Central memory CD8-positive, alpha-beta T cell (primary cell): Measurements from ENCODE around the gene CATSPERZ.
A peak's percentile ranks its signal among the peaks of the same experiment; 100 is the strongest.

Experiments used
- ATAC-seq: fragments of 150-1000 bp; cut with Tn5 transposase; replicated peaks from 2 replicates; pipeline ENCODE4 v1.10.0; 2022; ENCODE audit warnings: mild to moderate bottlenecking, moderate FRiP score, moderate number of reproducible peaks; ENCODE audit not compliant: poor library complexity, severe bottlenecking; ENCODE audit errors: extremely low read depth
- DNase-seq, 2 donors: peaks; one replicate each; pipeline ENCODE4 v3.0.0; 2021; ENCODE audit warnings: low spot score in 2 of 2
- H3K27ac Mint-ChIP-seq: one replicate; pipeline ENCODE4 v1.8.0; 2022; ENCODE audit warnings: low read depth, mild to moderate bottlenecking, moderate library complexity, mixed read lengths
- H3K27me3 Mint-ChIP-seq: one replicate; pipeline ENCODE4 v1.8.0; 2022; ENCODE audit warnings: mixed read lengths
- H3K36me3 Mint-ChIP-seq: one replicate; pipeline ENCODE4 v1.8.0; 2022; ENCODE audit warnings: mild to moderate bottlenecking, moderate library complexity, mixed read lengths; ENCODE audit not compliant: insufficient read depth
- H3K4me1 Mint-ChIP-seq: one replicate; pipeline ENCODE4 v1.8.0; 2022; ENCODE audit warnings: mixed read lengths
- H3K4me3 Mint-ChIP-seq: one replicate; pipeline ENCODE4 v1.8.0; 2022; ENCODE audit warnings: mild to moderate bottlenecking, moderate library complexity, mixed read lengths
- H3K9me3 Mint-ChIP-seq: one replicate; pipeline ENCODE4 v1.8.0; 2022; ENCODE audit warnings: mixed read lengths

CATSPERZ gene

DNA sequence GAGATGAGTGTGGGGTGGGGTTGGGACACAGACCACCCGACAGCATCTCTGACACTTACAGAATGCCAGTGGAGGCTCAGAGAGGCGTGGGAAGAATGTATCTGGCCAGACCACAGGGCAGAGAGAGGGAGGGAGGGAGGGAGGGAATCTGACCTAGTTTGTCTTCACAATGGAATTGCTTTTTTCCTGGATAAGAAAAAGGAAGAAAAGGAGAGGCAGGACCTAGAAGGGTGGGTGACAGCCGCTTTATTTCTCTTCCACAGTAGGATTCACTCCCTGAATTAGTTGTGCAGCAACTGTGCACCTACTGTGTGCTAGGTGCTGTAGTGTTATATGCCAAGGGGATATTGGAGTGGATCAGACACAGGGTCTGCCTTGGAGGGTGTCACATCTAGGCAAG lies 5.4 kb upstream of the CATSPERZ start:
- Mint-ChIP-seq H3K27ac (no peak overlapping the region), H3K9me3 (no peaks in the 10 kb centered on the region), H3K36me3 (no peaks in the 10 kb centered on the region), H3K4me1 (peaks cover 12% of the 10 kb centered on the region), H3K27me3 (peaks cover 86% of the 10 kb centered on the region), H3K4me3 (no peak overlapping the region)
- ATAC-seq: no peak
- no peak for DNase-seq

DNA sequence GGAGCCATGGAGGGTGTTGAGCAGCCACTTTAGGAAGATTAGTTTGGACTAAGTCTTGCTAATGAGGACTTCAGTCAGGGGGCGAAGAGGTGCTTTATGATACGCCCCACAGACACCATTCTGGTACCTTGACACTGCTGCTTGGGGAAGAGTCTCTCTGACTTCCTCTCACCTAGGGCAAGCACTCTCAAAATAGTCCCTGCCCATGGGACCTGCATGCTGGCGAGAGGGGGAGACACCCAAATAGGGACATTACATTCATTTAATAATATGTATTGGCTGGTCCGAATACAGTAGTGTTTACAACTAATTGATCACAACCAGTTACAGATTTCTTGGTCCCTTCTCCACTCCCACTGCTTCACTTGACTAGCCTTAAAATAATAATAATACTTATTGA lies 4.4 kb upstream of the CATSPERZ start:
- Mint-ChIP-seq H3K9me3 (no peaks in the 10 kb centered on the region), H3K27ac (no peak overlapping the region), H3K4me1 (peaks cover 17% of the 10 kb centered on the region), H3K36me3 (no peaks in the 10 kb centered on the region), H3K4me3 (no peak overlapping the region), H3K27me3 (peaks cover 90% of the 10 kb centered on the region)
- ATAC-seq: no peak
- no peak for DNase-seq

DNA sequence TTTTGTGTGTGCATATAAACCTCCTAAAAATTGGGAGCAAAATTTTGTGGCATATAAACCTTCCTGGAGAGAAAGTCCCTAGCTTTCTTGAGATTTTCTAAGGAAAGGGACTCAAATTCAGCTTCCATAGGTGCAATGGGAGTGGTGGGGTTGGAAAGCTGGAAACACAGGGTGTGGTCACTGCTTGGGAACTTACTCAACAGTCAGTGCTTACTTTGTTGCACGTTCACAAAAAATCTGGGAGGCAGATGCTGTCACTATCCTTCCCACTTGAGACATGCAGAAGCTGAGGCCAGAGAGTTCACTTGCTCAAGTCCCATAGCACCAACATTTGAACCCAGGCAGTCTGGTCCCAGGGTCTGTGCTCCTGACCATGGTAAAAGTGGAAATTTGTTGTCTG lies 3.9 kb upstream of the CATSPERZ start:
- H3K9me3 Mint-ChIP-seq: no peaks in the 10 kb centered on the region

DNA sequence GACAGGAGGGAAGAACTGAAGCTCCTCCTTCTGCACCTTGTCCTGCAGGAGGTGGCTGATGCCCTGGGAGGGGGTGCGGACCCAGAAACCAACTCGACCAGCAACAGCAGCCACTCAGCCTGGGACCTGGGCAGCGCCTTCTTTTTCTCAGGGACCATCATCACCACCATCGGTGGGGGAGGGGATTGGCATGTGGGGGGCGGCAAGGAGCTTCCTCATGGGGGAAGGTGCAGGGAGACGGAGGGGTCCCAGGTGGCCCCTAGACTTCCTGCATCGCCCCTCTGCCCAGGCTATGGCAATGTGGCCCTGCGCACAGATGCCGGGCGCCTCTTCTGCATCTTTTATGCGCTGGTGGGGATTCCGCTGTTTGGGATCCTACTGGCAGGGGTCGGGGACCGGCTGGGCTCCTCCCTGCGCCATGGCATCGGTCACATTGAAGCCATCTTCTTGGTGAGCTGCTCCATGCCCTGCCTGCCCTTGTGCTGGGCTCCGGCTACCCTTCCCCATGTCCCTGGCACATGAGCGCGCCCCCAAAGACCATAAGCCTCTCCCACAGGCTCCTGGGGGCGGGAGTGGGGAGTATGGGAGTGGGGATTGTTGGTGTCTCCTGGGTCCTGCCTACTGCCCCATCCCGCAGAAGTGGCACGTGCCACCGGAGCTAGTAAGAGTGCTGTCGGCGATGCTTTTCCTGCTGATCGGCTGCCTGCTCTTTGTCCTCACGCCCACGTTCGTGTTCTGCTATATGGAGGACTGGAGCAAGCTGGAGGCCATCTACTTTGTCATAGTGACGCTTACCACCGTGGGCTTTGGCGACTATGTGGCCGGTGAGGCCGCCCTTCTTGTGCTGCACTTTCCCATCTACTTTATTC lies 3.1 kb upstream of the CATSPERZ start:
- no peak for DNase-seq

More for the DNA sequence above, 3.9 kb upstream of the CATSPERZ start:
- Mint-ChIP-seq H3K4me1 (peaks cover 17% of the 10 kb centered on the region), H3K27ac (no peak overlapping the region), H3K4me3 (no peak overlapping the region), H3K27me3 (peaks cover 91% of the 10 kb centered on the region), H3K36me3 (peaks cover 1% of the 10 kb centered on the region)
- ATAC-seq (no peak), DNase-seq (no peak)

DNA sequence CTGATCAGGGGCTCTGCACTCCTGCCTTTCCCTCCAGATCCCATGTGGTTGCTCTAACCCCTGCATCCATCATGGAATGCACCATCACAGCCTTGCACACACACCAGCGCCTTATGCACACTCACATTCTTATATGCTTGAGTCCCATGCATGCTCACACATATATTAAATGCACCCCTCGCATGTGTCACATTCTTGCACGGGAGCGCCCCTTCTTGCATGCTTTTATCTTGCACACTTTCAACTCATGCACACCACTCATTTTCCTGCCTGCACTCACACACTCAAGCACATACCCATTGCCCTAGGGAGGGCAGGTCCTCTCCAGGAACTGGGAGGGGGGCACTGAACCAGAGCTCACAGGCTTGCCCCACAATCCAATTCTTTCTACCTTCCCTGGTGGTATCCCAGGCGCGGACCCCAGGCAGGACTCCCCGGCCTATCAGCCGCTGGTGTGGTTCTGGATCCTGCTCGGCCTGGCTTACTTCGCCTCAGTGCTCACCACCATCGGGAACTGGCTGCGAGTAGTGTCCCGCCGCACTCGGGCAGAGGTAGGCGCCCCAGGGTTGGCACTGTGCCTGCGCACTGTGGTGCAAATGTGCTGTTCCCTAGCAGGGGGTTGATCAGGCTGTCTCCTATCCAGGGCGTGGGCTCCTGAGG lies 2.3 kb upstream of the CATSPERZ start:
- ATAC-seq (no peak), DNase-seq (no peak)
- H3K27me3 Mint-ChIP-seq: peaks cover 83% of the 10 kb centered on the region
- no peaks in the 10 kb centered on the region for H3K9me3 Mint-ChIP-seq
- peaks cover 1% of the 10 kb centered on the region for H3K36me3 Mint-ChIP-seq
- H3K27ac Mint-ChIP-seq: no peak overlapping the region
- no peak overlapping the region for H3K4me3 Mint-ChIP-seq
- H3K4me1 Mint-ChIP-seq: peaks cover 12% of the 10 kb centered on the region

More for the DNA sequence above, 3.1 kb upstream of the CATSPERZ start:
- peaks cover 1% of the 10 kb centered on the region for H3K36me3 Mint-ChIP-seq
- ATAC-seq: no peak
- H3K27ac Mint-ChIP-seq: no peak overlapping the region
- peaks cover 17% of the 10 kb centered on the region for H3K4me1 Mint-ChIP-seq
- H3K9me3 Mint-ChIP-seq: no peaks in the 10 kb centered on the region
- H3K27me3 Mint-ChIP-seq: peaks cover 91% of the 10 kb centered on the region
- no peak overlapping the region for H3K4me3 Mint-ChIP-seq

DNA sequence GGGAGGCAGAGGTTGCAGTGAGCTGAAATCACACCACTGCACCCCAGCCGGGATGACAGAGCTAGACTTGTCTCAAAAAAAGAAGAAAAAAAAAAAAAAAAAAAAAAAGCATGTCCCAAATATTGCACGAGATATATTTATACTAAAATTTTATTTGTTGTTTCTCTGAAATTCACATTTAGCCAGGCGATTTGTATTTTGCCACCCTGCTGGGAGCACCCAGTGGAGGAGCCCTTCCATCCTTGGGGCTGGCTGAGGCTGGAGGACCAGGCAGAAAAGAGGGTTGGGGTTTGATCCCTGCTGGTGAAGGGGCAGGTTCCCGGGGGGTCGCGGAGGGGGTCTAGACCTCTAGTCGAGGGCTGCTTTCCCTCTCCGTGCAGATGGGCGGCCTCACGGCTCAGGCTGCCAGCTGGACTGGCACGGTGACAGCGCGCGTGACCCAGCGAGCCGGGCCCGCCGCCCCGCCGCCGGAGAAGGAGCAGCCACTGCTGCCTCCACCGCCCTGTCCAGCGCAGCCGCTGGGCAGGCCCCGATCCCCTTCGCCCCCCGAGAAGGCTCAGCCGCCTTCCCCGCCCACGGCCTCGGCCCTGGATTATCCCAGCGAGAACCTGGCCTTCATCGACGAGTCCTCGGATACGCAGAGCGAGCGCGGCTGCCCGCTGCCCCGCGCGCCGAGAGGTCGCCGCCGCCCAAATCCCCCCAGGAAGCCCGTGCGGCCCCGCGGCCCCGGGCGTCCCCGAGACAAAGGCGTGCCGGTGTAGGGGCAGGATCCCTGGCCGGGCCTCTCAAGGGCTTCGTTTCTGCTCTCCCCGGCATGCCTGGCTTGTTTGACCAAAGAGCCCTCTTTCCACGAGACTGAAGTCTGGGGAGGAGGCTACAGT lies 952 bp upstream of the CATSPERZ start:
- Mint-ChIP-seq H3K4me3 (peak overlapping the region; percentile 76), H3K36me3 (peaks cover 6% of the 10 kb centered on the region), H3K27me3 (peaks cover 70% of the 10 kb centered on the region), H3K4me1 (peaks cover 15% of the 10 kb centered on the region), H3K9me3 (no peaks in the 10 kb centered on the region), H3K27ac (no peak overlapping the region)
- no peak for DNase-seq
- no peak for ATAC-seq

DNA sequence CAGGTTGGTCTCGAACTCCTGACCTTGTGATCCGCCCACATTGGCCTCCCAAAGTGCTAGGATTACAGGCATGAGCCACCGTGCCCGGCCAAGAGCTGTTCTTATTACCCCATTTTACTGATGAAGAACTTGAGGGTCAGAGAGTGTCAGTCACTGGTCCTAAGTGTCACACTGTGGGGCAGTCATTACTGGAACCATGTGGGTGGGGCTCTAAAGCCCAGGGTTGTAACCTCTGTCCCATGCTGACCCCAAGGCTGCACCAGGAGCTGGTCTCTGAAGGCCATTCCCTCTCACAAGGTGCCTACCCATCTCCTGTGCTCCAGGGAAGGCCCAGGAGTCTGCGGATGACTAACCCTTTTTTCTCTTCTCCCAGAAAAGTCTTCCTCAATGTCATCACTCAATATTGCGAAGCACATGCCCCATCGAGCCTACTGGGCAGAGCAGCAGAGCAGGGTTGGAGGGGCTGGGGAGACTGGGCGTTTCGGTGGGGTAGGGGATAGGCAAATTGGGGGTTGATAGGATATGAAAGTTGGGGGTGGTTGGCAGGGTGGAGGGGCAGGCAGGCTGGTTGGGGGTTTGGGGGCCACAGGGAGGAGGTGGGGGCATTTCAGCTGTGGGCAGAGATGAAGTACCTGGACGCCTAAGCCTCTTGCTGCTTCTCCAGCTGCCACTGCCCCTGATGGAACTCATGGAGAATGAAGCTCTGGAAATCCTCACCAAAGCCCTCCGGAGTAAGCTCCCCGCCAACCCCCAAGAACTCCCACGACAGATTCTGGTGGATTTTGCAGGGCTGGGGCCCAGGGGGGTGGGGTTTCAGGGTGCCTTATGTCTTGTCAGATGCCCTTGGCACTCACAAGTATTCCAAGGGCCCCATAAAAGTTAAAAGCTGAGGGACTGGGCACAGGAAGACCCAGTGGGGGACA lies 3.2 kb downstream of the CATSPERZ start:
- Mint-ChIP-seq H3K27ac (peak overlapping the region; percentile 92), H3K4me3 (peak overlapping the region; percentile 93), H3K36me3 (peaks cover 15% of the 10 kb centered on the region), H3K27me3 (peaks cover 28% of the 10 kb centered on the region), H3K4me1 (peaks cover 28% of the 10 kb centered on the region), H3K9me3 (no peaks in the 10 kb centered on the region)
- DNase-seq (no peak), ATAC-seq (no peak)

DNA sequence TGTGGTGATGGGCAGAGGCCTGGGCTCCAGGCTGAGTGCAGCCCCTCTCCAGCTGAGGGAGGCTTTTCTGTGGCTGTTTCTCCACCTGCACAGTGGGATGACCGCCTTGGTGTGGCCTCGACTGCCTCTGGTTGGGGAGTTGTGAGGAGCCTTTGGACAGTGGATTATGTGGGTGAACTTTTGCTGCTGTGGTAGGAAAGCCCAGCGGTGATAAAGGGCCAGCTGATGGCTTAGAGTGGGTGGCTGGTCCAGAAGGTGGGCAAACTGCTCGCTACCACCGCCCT lies 3.8 kb downstream of the CATSPERZ start:
- H3K27ac Mint-ChIP-seq: peak overlapping the region; percentile 92
- H3K4me3 Mint-ChIP-seq: peak overlapping the region; percentile 93
- H3K36me3 Mint-ChIP-seq: peaks cover 17% of the 10 kb centered on the region
- H3K27me3 Mint-ChIP-seq: peaks cover 22% of the 10 kb centered on the region
- ATAC-seq: no peak
- H3K4me1 Mint-ChIP-seq: peaks cover 28% of the 10 kb centered on the region
- no peak for DNase-seq
- H3K9me3 Mint-ChIP-seq: no peaks in the 10 kb centered on the region

DNA sequence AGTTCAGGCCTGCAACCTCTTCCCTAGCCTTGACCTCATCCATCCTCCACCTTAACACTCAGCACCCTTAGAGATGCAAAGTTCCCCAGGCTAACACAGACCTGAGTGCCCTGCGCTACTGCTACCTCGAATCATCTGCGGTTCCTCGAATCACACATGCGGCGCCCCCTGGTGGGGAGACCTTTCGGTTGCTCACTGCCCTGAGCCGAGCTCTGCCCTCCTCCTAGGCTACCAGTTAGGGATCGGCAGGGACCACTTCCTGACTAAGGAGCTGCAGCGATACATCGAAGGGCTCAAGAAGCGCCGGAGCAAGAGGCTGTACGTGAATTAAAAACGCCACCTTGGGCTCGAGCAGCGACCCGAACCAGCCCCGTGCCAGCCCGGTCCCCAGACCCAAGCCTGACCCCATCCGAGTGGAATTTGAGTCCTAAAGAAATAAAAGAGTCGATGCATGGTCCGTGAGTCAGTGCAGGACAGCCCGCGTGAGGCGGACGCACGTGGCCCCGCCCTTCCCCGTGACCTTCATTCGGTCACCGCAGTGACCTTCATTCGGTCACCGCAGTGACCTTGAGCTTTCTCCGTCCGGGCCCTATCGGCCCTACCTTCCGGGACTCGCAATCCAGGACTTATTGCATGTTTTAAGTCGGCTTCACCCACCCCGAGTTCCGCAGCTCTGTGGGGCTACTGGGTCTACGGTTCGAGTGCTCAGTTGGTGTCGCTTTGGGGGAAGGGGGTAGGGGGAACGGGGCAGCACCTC lies 4.3 kb downstream of the CATSPERZ start:
- H3K27ac Mint-ChIP-seq: peak overlapping the region; percentile 92
- H3K4me1 Mint-ChIP-seq: peaks cover 27% of the 10 kb centered on the region
- peak; percentile 90 to 97 for DNase-seq
- peak; percentile 58 for ATAC-seq
- peaks cover 19% of the 10 kb centered on the region for H3K36me3 Mint-ChIP-seq
- peaks cover 17% of the 10 kb centered on the region for H3K27me3 Mint-ChIP-seq
- peak overlapping the region; percentile 93 for H3K4me3 Mint-ChIP-seq
- no peaks in the 10 kb centered on the region for H3K9me3 Mint-ChIP-seq

DNA sequence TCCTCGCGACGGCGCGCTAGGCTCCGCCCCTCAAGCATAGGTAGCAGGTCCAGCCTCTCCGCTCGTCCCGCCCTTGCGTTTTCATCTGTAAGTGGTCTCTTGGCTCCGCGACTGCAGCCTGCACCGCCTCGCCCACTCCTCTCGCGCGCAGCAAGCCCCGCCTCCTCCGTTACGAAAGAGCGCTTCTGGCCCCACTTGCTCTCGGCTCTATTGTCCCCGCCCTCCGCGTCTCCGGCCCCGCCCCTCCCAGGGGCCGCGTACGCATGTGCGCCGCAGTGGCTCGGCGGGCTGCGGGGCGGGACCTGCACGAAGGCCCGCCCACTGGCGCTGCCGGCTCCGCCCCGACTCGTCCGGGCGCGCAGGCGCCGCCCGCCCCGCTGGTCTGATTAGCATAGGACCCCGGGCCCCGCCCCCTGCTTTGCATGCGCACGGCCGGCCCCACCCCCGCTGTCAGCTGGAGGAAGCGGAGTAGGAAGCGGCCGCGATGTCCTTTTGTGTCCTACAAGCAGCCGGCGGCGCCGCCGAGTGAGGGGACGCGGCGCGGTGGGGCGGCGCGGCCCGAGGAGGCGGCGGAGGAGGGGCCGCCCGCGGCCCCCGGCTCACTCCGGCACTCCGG lies 5.0 kb downstream of the CATSPERZ start, which contains the start of gene ESRRA:
TSS of gene ESRRA (plus strand) at position 450 of the 616 bp plus-strand sequence. CDS start 1,656 bp downstream, outside the sequence.
- peaks cover 10% of the 10 kb centered on the region for H3K27me3 Mint-ChIP-seq
- no peaks in the 10 kb centered on the region for H3K9me3 Mint-ChIP-seq
- H3K36me3 Mint-ChIP-seq: peaks cover 23% of the 10 kb centered on the region
- peak within 1 kb of the TSS; percentile 92 for H3K27ac Mint-ChIP-seq
- DNase-seq: peak; percentile 98 to 99
- peaks cover 22% of the 10 kb centered on the region for H3K4me1 Mint-ChIP-seq
- peak; percentile 67 for ATAC-seq
- H3K4me3 Mint-ChIP-seq: peak within 1 kb of the TSS; percentile 93
